ENCODE measurements around the gene ACP5. TPM values are rescaled to one million over a fixed set of nuclear protein-coding genes. Genes with fewer than 3 reads are reported as not detected.

The ACP5 gene
- polyA plus RNA-seq, 1 donor (not counting 4 experiments of a cell fraction or from before 2014, with no cell fraction given) = 15.0 TPM

- dilution Hi-C loops (cut with MboI; ENCODE audit: extremely low pct_ligation_motif_present, low sequenced_read_pairs) = no loop called here
- H3K36me3 ChIP-seq (ENCODE audit: control insufficient read depth in 2 of 2, extremely low read depth in 1 of 2, insufficient read depth in 2 of 2, low read length in 2 of 2) = peaks cover 25 to 33% of the 10 kb centered on the region in 2 experiments
- H2AFZ ChIP-seq (ENCODE audit: control insufficient read depth, low read length) = no peak overlapping the region
- H3K4me2 ChIP-seq (ENCODE audit: control insufficient read depth, extremely low read depth, insufficient read depth, low read depth, low read length) = no peak overlapping the region
- H3K9me1 ChIP-seq (ENCODE audit: control insufficient read depth, extremely low read depth, insufficient read depth, low read length) = no peaks in the 10 kb centered on the region
- no peaks in the 10 kb centered on the region for H3K4me1 ChIP-seq (ENCODE audit: control insufficient read depth, extremely low read depth, insufficient read depth, low read length)
- H3K9ac ChIP-seq (ENCODE audit: control insufficient read depth, extremely low read depth, insufficient read depth, low read length) = no peak overlapping the region
- H3K27me3 ChIP-seq (ENCODE audit: control insufficient read depth, extremely low read depth, insufficient read depth, low read length) = no peaks in the 10 kb centered on the region
- no peak for DNase-seq (ENCODE audit: low read depth, low spot score)
- H4K20me1 ChIP-seq (ENCODE audit: control insufficient read depth, extremely low read depth, insufficient read depth, low read length) = no peaks in the 10 kb centered on the region
- peaks cover 4% of the 10 kb centered on the region for H3K79me2 ChIP-seq (ENCODE audit: control insufficient read depth, insufficient read depth, low read length)
- TF ChIP-seq CTCF (optimal IDR thresholded peaks at IDR 0.05 in 1 of 3, IDR thresholded peaks at IDR 0.05 in 1 of 3, conservative IDR thresholded peaks at IDR 0.05 in 1 of 3; ENCODE audit: extremely low read depth in 1 of 3, insufficient read depth in 2 of 3, low read length in 3 of 3) (no peak), EZH2 (IDR thresholded peaks at IDR 0.05; ENCODE audit: low read length) (no peak)
- H3K27ac ChIP-seq (ENCODE audit: control insufficient read depth, insufficient read depth, low read length) = no peak overlapping the region
- peaks cover 21% of the 10 kb centered on the region for H3K9me3 ChIP-seq (ENCODE audit: control insufficient read depth, low read depth, low read length)
- H3K4me3 ChIP-seq (ENCODE audit: control insufficient read depth in 2 of 3, extremely low read depth in 1 of 3, insufficient read depth in 2 of 3, low read depth in 1 of 3, low read length in 3 of 3) = no peak overlapping the region
- no peak for FAIRE-seq
Measured at GRCh38 chr19:11617180-11618062, 40.0 kb upstream of the ACP5 start.

- peaks cover 16% of the 10 kb centered on the region for H3K9me3 ChIP-seq (ENCODE audit: control insufficient read depth, low read depth, low read length)
- no peak overlapping the region for H3K4me2 ChIP-seq (ENCODE audit: control insufficient read depth, extremely low read depth, insufficient read depth, low read depth, low read length)
- no peaks in the 10 kb centered on the region for H3K9me1 ChIP-seq (ENCODE audit: control insufficient read depth, extremely low read depth, insufficient read depth, low read length)
- peaks cover 4% of the 10 kb centered on the region for H3K79me2 ChIP-seq (ENCODE audit: control insufficient read depth, insufficient read depth, low read length)
- H3K27ac ChIP-seq (ENCODE audit: control insufficient read depth, insufficient read depth, low read length) = no peak overlapping the region
- no peak for TF ChIP-seq EZH2 (IDR thresholded peaks at IDR 0.05; ENCODE audit: low read length)
- no peak for TF ChIP-seq CTCF (optimal IDR thresholded peaks at IDR 0.05 in 1 of 3, IDR thresholded peaks at IDR 0.05 in 1 of 3, conservative IDR thresholded peaks at IDR 0.05 in 1 of 3; ENCODE audit: extremely low read depth in 1 of 3, insufficient read depth in 2 of 3, low read length in 3 of 3)
- no peaks in the 10 kb centered on the region for H4K20me1 ChIP-seq (ENCODE audit: control insufficient read depth, extremely low read depth, insufficient read depth, low read length)
- no peak overlapping the region for H3K4me3 ChIP-seq (ENCODE audit: control insufficient read depth in 2 of 3, extremely low read depth in 1 of 3, insufficient read depth in 2 of 3, low read depth in 1 of 3, low read length in 3 of 3)
- FAIRE-seq (no peak), DNase-seq (ENCODE audit: low read depth, low spot score) (no peak)
- H3K36me3 ChIP-seq (ENCODE audit: control insufficient read depth in 2 of 2, extremely low read depth in 1 of 2, insufficient read depth in 2 of 2, low read length in 2 of 2) = peaks cover 15 to 24% of the 10 kb centered on the region in 2 experiments
- H3K4me1 ChIP-seq (ENCODE audit: control insufficient read depth, extremely low read depth, insufficient read depth, low read length) = no peaks in the 10 kb centered on the region
- dilution Hi-C loops (cut with MboI; ENCODE audit: extremely low pct_ligation_motif_present, low sequenced_read_pairs) = no loop called here
- H2AFZ ChIP-seq (ENCODE audit: control insufficient read depth, low read length) = no peak overlapping the region
- H3K27me3 ChIP-seq (ENCODE audit: control insufficient read depth, extremely low read depth, insufficient read depth, low read length) = no peaks in the 10 kb centered on the region
- no peak overlapping the region for H3K9ac ChIP-seq (ENCODE audit: control insufficient read depth, extremely low read depth, insufficient read depth, low read length)
Measured at GRCh38 chr19:11612816-11613511, 35.5 kb upstream of the ACP5 start.

Measured in keratinocyte (primary cell).